ENCODE data around the gene DPY19L1. TPM values are rescaled to one million over a fixed set of nuclear protein-coding genes. Genes with fewer than 3 reads are reported as not detected.
"Not testable (repeated sequence)": the region's sequence is repeated elsewhere in the genome, so short reads cannot be mapped to it uniquely, and the experiment has no call there.

Gene DPY19L1

DNA sequence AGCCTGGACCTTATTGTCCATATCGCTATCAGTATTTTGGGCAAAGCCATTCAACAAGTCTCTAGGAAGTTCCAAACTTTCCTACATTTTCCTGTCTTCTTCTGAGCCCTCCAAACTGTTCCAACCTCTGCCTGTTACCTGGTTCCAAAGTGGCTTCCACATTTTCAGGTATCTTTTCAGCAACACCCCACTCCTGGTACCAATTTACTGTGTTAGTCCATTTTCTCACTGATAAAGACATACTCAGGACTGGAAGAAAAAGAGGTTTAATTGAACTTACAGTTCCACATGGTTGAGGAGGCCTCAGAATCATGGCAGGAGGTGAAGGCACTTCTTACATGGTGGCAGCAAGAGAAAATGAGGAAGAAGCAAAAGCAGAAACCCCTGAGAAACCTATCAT, 153.4 kb downstream of the DPY19L1 start:
- H2AFZ ChIP-seq (ENCODE audit: low read depth, low read length); H3K27ac ChIP-seq (ENCODE audit: low read length, poor library complexity, severe bottlenecking); H2BK12ac ChIP-seq (ENCODE audit: low read length in 2 of 2); H3K4me1 ChIP-seq (ENCODE audit: control insufficient read depth, insufficient read depth, low read depth, low read length); H2BK15ac ChIP-seq (ENCODE audit: low read depth, poor library complexity, severe bottlenecking); H4K91ac ChIP-seq (ENCODE audit: low read length); H3K4ac ChIP-seq (ENCODE audit: low read depth in 1 of 2, low read length in 2 of 2); H4K8ac ChIP-seq (ENCODE audit: low read length); H3K9ac ChIP-seq (ENCODE audit: low read length); H3K14ac ChIP-seq (ENCODE audit: low read length in 2 of 2); H3K79me1 ChIP-seq (replicated peaks; ENCODE audit: low read length, poor library complexity, severe bottlenecking); H3K36me3 ChIP-seq (ENCODE audit: control insufficient read depth in 1 of 2, insufficient read depth in 2 of 2, low read depth in 1 of 2, low read length in 2 of 2); H2BK5ac ChIP-seq (ENCODE audit: low read depth, low read length, poor library complexity, severe bottlenecking); H2AK5ac ChIP-seq (ENCODE audit: low read length, severe bottlenecking); DNase-seq; H3K4me3 ChIP-seq (ENCODE audit: insufficient read depth in 1 of 2, low read depth in 1 of 2, low read length in 2 of 2); H3K23ac ChIP-seq (ENCODE audit: low read length in 2 of 2); H3K4me2 ChIP-seq (ENCODE audit: low read length, poor library complexity, severe bottlenecking); H2BK120ac ChIP-seq (ENCODE audit: low read depth, low read length); H3K18ac ChIP-seq (ENCODE audit: low read depth in 1 of 2, low read length in 2 of 2): not testable (repeated sequence)
- WGBS, result 48% methylated on average over 1 of the region's 1 CpG
- Histone ChIP-seq H3K27me3 (ENCODE audit: control insufficient read depth in 1 of 2, insufficient read depth in 1 of 2, low read length in 2 of 2) (peaks cover 0 to 16% of the 10 kb centered on the region in 2 experiments), H3K9me3 (ENCODE audit: control insufficient read depth, low read length) (peaks cover 37% of the 10 kb centered on the region)

DNA sequence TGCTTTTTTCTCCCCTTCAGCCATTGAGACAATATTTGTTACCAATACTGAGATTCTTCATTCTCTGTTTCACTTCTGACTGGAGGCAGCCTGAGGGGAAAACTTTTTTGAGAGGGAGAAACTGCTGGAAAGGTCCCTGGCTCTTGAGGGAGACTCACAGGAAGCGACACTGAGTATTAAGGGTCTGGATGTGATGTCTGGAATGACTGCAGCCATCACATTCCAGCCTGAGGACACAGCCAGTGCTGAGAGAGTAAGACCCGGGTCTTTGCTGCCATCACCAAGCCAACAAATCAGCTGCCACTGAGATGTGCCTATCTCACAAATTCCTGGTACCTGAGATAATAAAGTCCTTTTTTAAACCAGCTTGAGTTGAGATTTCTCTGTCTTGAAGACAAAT, 157.4 kb downstream of the DPY19L1 start:
- Histone ChIP-seq H4K8ac (ENCODE audit: low read length) (no peak overlapping the region), H2AK5ac (ENCODE audit: low read length, severe bottlenecking) (no peak overlapping the region), H3K9me3 (ENCODE audit: control insufficient read depth, low read length) (peaks cover 25% of the 10 kb centered on the region), H3K4me3 (ENCODE audit: insufficient read depth in 1 of 2, low read depth in 1 of 2, low read length in 2 of 2) (no peak overlapping the region), H3K27me3 (ENCODE audit: control insufficient read depth in 1 of 2, insufficient read depth in 1 of 2, low read length in 2 of 2) (no peaks in the 10 kb centered on the region), H3K4me1 (ENCODE audit: control insufficient read depth, insufficient read depth, low read depth, low read length) (no peaks in the 10 kb centered on the region), H4K91ac (ENCODE audit: low read length) (no peak overlapping the region), H2AFZ (ENCODE audit: low read depth, low read length) (no peak overlapping the region), H2BK120ac (ENCODE audit: low read depth, low read length) (no peak overlapping the region), H3K9ac (ENCODE audit: low read length) (no peak overlapping the region), H2BK5ac (ENCODE audit: low read depth, low read length, poor library complexity, severe bottlenecking) (no peak overlapping the region), H2BK12ac (ENCODE audit: low read length in 2 of 2) (no peak overlapping the region), H3K18ac (ENCODE audit: low read depth in 1 of 2, low read length in 2 of 2) (no peak overlapping the region), H3K14ac (ENCODE audit: low read length in 2 of 2) (no peak overlapping the region), H3K23ac (ENCODE audit: low read length in 2 of 2) (no peak overlapping the region), H3K4me2 (ENCODE audit: low read length, poor library complexity, severe bottlenecking) (no peak overlapping the region), H3K36me3 (ENCODE audit: control insufficient read depth in 1 of 2, insufficient read depth in 2 of 2, low read depth in 1 of 2, low read length in 2 of 2) (no peaks in the 10 kb centered on the region), H3K27ac (ENCODE audit: low read length, poor library complexity, severe bottlenecking) (no peak overlapping the region), H3K79me1 (replicated peaks; ENCODE audit: low read length, poor library complexity, severe bottlenecking) (no peaks in the 10 kb centered on the region), H2BK15ac (ENCODE audit: low read depth, poor library complexity, severe bottlenecking) (no peak overlapping the region), H3K4ac (ENCODE audit: low read depth in 1 of 2, low read length in 2 of 2) (no peak overlapping the region)
- no peak for DNase-seq
- WGBS, result 74% methylated on average over 2 of the region's 2 CpGs

DNA sequence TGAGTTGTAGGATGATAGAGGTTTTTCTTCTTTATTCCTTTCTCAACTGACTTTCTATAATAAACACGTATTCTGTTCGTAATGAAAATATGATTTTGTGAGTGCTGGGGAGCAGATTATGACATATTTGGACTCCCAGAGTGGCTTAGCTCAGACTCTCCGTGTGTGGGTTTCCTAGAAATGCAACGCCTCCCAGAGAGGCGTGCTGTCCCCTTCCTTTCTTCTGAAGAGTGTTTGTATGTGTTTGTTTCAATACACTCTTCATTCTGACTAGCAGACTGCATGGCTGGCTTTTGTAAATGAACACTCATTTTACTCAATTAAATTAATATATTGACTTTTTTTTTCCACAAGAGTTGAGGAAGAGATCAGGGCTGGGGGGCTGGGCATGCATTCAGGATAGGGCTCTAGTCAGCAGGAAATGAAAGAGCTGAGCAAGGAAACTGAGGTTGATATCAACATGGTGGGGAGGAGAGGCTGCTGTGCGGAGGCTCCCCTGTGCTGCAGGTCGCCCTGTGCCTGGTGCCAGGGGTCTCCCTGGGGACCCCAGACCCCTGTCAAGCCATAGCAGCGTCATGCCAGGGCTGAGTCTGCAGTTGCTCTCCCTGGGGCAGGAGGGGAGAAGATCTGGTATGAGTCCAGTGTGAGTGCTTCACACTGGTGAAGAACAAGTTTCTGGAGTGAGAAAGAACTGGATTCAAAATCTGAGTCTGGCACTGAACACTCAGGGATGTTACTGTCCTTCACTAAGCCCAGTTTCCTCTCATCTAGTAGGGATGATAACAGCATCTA, 158.1 kb downstream of the DPY19L1 start:
- not testable (repeated sequence) for H3K4me1 ChIP-seq (ENCODE audit: control insufficient read depth, insufficient read depth, low read depth, low read length); H4K91ac ChIP-seq (ENCODE audit: low read length); H2BK15ac ChIP-seq (ENCODE audit: low read depth, poor library complexity, severe bottlenecking); H3K14ac ChIP-seq (ENCODE audit: low read length in 2 of 2); H2AK5ac ChIP-seq (ENCODE audit: low read length, severe bottlenecking); H2BK5ac ChIP-seq (ENCODE audit: low read depth, low read length, poor library complexity, severe bottlenecking); H2BK12ac ChIP-seq (ENCODE audit: low read length in 2 of 2); H3K36me3 ChIP-seq (ENCODE audit: control insufficient read depth in 1 of 2, insufficient read depth in 2 of 2, low read depth in 1 of 2, low read length in 2 of 2); H3K9ac ChIP-seq (ENCODE audit: low read length); H3K4ac ChIP-seq (ENCODE audit: low read depth in 1 of 2, low read length in 2 of 2); H4K8ac ChIP-seq (ENCODE audit: low read length); H3K4me2 ChIP-seq (ENCODE audit: low read length, poor library complexity, severe bottlenecking); H3K27me3 ChIP-seq (ENCODE audit: control insufficient read depth in 1 of 2, insufficient read depth in 1 of 2, low read length in 2 of 2); H2AFZ ChIP-seq (ENCODE audit: low read depth, low read length); H3K18ac ChIP-seq (ENCODE audit: low read depth in 1 of 2, low read length in 2 of 2); H3K79me1 ChIP-seq (replicated peaks; ENCODE audit: low read length, poor library complexity, severe bottlenecking); H2BK120ac ChIP-seq (ENCODE audit: low read depth, low read length); H3K4me3 ChIP-seq (ENCODE audit: insufficient read depth in 1 of 2, low read depth in 1 of 2, low read length in 2 of 2); H3K27ac ChIP-seq (ENCODE audit: low read length, poor library complexity, severe bottlenecking); DNase-seq; H3K23ac ChIP-seq (ENCODE audit: low read length in 2 of 2)
- 87% methylated on average over 6 of the region's 8 CpGs for WGBS
- H3K9me3 ChIP-seq (ENCODE audit: control insufficient read depth, low read length), result peaks cover 19% of the 10 kb centered on the region

Small RNAs within 50 kb of the gene (small RNA-seq; reads per million reads assigned to genes)
- gene MIR548N (ENCODE audit: low read depth), result 10.4 reads per million, percentile 79 among the genes with 10 or more reads in this experiment
- gene RF00322 (ENCODE audit: low read depth), result not detected

Measured in mesenchymal stem cell (in vitro differentiated cells and primary cell).